ENCODE data around the gene RFTN1.

RFTN1 gene

GRCh38 chr3:16428612-16429011 is 84.9 kb downstream of the RFTN1 start:
- DNase-seq, result no peak

GRCh38 chr3:16427103-16427965 is 86.2 kb downstream of the RFTN1 start:
- DNase-seq, result no peak

GRCh38 chr3:16426665-16427064 is 86.8 kb downstream of the RFTN1 start:
- no peak for DNase-seq

- no peak for DNase-seq
Measured at GRCh38 chr3:16426029-16426400, 87.5 kb downstream of the RFTN1 start.

GRCh38 chr3:16425398-16426028 is 88.0 kb downstream of the RFTN1 start:
- no peak for DNase-seq

GRCh38 chr3:16423947-16424673 is 89.4 kb downstream of the RFTN1 start:
- DNase-seq, result no peak

- no peak for DNase-seq
Measured at GRCh38 chr3:16423298-16423697, 90.2 kb downstream of the RFTN1 start.

- DNase-seq, result no peak
Measured at GRCh38 chr3:16419640-16420241, 93.8 kb downstream of the RFTN1 start.

GRCh38 chr3:16417945-16418739 is 95.4 kb downstream of the RFTN1 start:
- no peak for DNase-seq

- DNase-seq, result no peak
Measured at GRCh38 chr3:16415911-16416476, 97.5 kb downstream of the RFTN1 start.

- DNase-seq, result no peak
Measured at GRCh38 chr3:16413321-16413720, 100.2 kb downstream of the RFTN1 start.

- DNase-seq, result no peak
Measured at GRCh38 chr3:16412192-16412800, 101.2 kb downstream of the RFTN1 start.

GRCh38 chr3:16411441-16411840 is 102.1 kb downstream of the RFTN1 start:
- DNase-seq, result no peak

- DNase-seq, result no peak
Measured at GRCh38 chr3:16410659-16411058, 102.8 kb downstream of the RFTN1 start.

- DNase-seq, result no peak
Measured at GRCh38 chr3:16409032-16409431, 104.5 kb downstream of the RFTN1 start.

- DNase-seq, result no peak
Measured at GRCh38 chr3:16407366-16407765, 106.1 kb downstream of the RFTN1 start.

- no peak for DNase-seq
Measured at GRCh38 chr3:16406579-16406978, 106.9 kb downstream of the RFTN1 start.

- no peak for DNase-seq
Measured at GRCh38 chr3:16406166-16406565, 107.3 kb downstream of the RFTN1 start.

- DNase-seq, result no peak
Measured at GRCh38 chr3:16404349-16404895, 109.1 kb downstream of the RFTN1 start.

GRCh38 chr3:16402451-16402850 is 111.0 kb downstream of the RFTN1 start:
- no peak for DNase-seq

GRCh38 chr3:16401273-16401672 is 112.2 kb downstream of the RFTN1 start:
- DNase-seq, result no peak
